Neural progenitor cell (in vitro differentiated cells): ENCODE measurements around the gene SEPTIN1.

Source experiments
- CTCF ChIP-seq: fragments of 200-600 bp; sonication (generic); IDR thresholded peaks from 2 replicates; pipeline ENCODE4 v1.5.1; 2017; ENCODE audit warnings: antibody characterized with exemption, mild to moderate bottlenecking
- EZH2phosphoT487 ChIP-seq: fragments of 200-600 bp; sonication (generic); IDR thresholded peaks from 2 replicates; pipeline ENCODE4 v1.6.1; 2017; ENCODE audit warnings: antibody characterized with exemption

GRCh38 chr16:30369091-30369937, 13.0 kb downstream of the SEPTIN1 start:
- TF ChIP-seq CTCF (no peak), EZH2phosphoT487 (no peak)
